SIG-M5 treated with dmso at 0.1 percent for 504 hours (cell line): ENCODE data around the gene SAMD11.

Source experiments
- DNase-seq: peaks from one replicate; lab custom pipeline; 2025; ENCODE audit not compliant: unreplicated experiment; lab: John Stamatoyannopoulos, UW

Gene SAMD11

GRCh38 chr1:905071-905749 lies 18.5 kb upstream of the SAMD11 start:
- no peak for DNase-seq

DNA sequence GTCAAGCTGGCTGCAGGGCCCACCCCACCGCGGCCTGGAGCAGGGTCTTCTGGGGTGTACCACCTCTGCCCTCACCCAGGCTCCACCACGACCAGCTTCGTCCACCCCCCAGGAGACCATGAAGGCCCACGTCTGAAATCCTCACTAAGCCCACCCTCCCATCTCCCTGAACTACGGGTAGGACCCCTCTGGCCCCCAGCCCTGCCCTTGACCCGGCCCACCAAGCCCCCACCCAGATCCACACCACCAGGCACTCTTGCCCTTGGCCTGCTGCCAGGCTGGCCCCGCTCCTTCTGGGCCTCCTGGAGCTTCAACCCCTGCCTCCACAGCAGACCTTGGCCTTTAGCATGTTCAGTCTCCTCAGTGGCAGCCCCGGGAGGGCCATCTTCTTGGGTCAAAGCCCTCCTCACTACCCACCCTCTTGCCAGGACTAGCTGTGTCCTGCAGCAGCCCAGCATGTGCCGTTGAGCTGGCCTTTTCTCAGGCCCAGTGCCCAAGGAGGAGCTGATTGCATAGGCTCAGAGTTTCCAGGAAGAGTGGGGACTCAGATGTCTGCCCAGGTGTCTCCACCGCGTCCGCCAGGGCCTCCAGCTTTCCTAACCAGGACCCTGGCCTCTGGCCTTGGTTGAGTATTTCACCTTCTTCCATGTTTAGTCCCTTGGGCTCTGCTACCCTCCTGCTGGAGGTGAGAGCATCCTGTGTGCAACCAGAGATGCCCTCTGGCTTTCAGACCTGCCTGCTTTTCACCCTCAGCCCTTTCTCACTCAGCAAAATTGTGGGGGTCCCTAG lies 17.7 kb upstream of the SAMD11 start:
- no peak for DNase-seq

DNA sequence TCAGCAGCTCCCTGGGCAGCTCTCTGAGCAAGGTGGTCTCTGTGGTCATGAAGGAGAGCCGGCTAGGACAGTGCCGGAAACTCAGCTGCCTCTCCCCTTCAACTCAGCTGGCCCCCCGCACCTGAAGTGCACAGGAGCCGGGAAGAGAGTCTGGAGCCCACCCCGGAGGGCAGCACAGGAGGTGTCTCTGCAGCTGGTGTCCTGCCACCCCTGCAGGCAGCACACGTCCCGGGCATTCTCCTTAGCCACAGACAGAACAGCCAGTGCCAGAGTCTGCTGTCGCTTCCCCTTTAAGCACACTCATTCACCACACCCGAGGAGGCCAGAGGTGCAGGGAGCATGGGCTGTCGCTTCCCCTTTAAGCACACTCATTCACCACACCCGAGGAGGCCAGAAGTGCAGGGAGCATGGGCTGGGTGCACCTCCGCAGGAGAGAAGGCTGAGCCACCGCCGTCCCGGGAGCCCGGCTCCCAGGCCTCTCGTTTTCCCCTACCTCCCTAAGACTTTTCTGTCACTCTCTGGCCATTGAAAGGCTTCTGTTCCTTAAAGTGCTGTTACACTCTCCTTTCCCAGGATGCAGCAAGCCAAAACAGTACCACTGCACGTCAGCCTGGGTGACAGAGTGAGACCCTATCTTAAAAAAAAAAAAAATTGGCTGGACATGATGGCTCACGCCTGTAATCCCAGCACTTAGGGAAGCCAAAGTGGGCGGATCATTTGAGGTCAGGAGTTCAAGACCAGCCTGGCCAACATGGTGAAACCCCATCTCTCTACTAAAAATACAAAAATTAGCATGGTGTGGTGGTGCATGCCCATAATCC lies 16.9 kb upstream of the SAMD11 start:
- DNase-seq, result peak; percentile 80

- no peak for DNase-seq
Observed at GRCh38 chr1:907611-908451, 15.9 kb upstream of the SAMD11 start.

DNA sequence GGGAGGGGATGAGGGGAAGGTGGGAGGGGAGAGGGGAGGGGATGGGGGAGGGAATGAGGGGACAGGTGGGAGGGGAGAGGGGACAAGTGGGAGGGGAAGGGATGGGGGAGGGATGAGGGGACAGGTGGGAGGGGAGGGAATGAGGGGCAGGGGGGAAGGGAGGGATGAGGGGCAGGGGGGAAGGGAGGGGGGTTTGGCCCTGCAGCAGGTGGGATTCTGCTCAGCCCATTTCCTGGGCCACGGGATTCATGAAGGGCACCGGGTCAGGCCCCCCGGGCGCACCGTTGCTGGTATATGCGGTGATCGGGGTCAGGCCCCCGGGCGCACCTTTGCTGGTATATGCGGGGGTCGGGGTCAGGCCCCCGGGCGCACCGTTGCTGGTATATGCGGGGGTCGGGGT lies 15.1 kb upstream of the SAMD11 start:
- no peak for DNase-seq

DNA sequence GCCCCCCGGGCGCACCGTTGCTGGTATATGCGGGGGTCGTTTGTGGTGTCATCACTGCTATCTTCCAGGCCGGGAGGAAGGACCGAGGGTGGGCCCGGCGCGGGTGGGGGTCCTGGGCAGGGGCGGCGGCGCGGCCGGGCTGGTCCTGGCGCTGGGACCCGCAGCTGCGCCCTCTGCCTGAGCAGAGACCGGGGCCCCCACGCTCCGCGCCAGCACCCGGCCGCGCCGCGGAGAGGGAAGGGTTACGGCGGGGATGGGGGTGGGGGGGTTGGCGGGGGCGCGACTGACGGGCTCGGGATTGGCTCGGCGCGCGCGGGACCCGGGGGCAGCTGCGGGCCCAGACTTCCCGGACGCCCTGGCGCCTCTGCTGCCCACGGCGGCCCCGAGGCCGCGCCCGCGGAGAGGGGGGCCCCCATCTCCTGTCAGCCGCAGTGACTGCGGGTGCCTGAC lies 13.8 kb upstream of the SAMD11 start:
- no peak for DNase-seq

DNA sequence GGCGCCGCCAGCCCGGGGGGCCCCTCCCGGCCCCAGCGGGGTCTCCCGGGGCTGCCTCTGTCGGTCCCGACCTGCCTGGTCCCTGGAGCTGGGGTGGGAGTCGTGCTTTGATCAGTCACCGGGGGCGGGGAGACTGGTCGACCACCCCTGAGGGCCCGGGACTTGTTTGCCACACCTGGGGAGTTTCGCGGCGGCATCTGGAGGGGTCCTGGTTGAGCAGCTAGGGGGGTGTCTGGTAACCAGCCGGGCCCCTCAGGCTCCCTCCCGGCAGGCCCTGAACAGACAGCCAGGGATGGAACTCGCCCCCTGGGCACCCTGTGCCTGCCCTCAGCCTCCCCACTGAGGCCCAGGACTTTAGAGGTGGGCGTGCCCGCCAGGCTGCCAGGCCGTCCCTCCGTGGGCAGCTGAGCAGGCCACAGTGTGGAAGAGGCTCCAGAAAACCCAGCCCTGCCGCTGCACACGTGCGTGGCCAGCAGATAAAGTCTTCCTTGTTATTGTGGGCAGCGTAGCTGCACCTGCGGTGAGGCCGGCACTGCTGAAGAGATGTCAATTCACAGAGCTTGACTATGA lies 13.3 kb upstream of the SAMD11 start:
- DNase-seq, result no peak

GRCh38 chr1:910881-911721 lies 12.6 kb upstream of the SAMD11 start:
- no peak for DNase-seq

GRCh38 chr1:911875-912739 lies 11.6 kb upstream of the SAMD11 start:
- DNase-seq, result no peak

- no peak for DNase-seq
Observed at GRCh38 chr1:912740-913301, 10.9 kb upstream of the SAMD11 start.

DNA sequence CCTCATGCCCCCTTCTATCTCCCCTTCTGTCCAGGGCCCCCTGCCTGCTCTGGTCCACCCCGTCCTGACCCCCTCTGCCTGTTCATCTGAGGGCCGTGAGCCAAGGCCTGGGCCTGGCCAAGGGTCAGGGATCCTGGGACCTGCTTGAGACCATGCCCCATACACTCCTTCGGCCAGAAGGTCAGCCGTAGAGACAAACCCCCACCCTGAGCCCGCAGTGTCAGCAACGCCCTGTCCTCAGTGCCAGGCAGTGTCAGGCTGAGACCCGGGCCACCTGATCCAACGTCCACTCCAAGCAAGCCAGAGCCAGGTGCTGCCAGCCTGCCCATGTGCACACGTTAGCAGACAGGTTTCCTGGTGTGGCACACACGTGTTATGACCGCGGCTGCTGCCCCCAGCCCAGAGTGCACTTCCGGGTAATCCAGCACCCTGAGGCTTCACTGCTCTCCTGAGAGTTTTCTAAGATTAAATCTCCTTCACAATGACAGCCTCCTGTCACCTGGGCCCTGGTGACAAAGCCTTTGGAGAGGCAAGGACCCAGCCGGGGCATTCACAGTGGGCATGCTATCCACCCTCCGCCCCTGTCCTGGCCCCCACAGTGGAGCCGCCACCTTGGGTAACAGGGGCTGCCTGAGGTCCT lies 10.1 kb upstream of the SAMD11 start:
- DNase-seq, result no peak

DNA sequence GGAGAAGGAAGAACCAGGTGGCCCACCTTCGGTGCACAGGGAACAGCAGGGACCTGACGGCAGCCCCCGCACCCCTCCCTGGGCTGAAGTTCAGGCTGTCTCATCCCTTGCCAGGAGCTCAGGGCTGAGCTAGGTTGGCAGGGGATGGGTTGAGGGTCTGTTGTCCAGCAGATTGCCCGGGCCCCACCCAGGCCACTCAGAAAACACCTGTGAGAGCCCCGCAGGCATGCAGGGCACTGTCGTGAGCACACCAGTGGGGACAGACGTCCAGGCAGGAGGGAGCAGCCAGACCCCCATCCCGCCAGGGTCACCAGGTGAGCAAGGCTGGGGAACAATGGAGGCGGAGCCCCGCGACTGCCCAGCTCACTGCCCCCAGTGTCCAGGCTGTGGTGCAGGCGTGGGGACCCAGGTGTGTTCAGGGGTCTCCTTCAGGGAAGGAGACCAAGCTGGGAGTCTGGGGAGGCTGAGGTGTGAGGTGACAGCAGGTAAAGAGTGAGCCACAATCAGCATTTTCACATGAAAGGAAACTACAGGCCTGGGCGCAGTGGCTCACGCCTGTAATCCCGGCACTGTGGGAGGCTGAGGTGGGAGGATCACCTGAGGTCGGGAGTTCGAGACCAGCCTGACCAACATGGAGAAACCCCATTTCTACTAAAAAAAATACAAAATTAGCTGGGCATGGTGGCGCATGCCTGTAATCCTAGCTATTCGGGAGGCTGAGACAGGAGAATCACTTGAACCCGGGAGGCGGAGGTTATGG lies 9.4 kb upstream of the SAMD11 start:
- no peak for DNase-seq

DNA sequence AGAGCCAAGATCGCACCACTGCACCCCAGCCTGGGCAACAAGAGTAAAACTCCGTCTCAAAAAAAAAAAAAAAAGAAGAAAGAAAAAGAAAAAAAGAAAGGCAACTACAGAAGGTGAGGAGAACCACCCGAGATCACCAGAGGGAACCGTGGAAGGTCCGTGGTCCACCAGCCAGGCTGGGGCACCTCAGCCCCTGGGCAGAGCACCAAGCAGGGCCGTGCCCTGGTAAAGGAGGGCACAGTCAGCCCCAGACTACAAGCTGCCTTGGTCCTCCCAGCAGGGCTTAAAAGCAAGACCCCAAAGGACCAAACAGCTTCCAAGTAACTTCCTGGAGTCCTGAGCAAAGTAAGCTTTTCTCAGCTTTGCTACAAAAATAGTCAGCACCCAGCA lies 8.8 kb upstream of the SAMD11 start:
- DNase-seq, result no peak

- DNase-seq, result no peak
Observed at GRCh38 chr1:915295-916172, 8.2 kb upstream of the SAMD11 start.

DNA sequence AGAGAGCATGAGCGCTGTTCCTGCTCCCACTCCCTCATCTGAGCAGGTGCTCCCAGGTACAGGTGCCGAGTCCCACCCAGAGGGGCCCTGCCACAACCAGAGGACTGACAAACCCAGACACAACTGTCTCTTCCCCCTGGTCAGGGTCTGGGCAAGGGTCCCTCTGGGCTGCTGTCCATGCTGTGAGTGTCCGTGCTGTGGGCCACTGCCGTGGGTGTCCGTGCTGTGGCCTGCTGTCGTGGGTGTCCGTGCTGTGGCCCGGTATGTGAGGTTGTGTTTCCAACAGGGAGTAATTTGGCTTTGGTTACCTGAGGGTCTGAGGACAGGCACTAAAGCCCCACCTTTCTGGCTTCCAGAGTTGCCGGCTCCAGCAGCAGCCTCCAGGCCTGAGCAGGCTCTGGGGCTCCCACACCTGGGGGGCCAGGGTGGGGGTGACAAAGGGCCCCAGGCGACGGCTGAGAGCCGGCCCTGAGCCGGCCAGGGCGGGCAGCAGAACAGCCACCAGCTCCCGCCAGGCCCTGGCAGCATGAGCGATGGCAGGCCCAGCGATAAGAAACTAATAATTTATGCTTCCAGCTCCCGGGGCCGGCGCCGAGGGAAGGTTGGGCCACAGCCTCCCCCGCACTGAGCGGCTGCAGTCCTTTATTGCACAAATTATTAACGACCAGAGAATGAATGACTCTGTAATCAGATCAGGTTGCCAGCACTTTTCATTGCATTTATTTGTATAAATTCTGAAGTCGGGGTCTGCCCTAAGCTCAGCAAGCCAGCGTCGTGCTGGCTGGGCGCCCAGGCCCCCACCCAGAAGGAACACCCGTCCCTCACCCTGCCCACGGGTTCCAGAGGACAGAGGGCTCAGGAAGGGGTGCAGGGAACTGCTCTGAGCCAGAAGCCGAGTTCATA lies 7.3 kb upstream of the SAMD11 start:
- no peak for DNase-seq
